GM12878 (cell line): ENCODE data around the gene TCL1B. TPM values are rescaled to one million over a fixed set of nuclear protein-coding genes. Genes with fewer than 3 reads are reported as not detected.

Experiments
- ASH2L ChIP-seq: fragments of 300-600, 200-600 bp; sonication (generic); IDR thresholded peaks from 2 replicates; pipeline ENCODE4 v1.6.1; 2017; ENCODE audit warnings: low read depth, mild to moderate bottlenecking, borderline replicate concordance
- FOXK2 ChIP-seq: fragments of 450-650 bp; IDR thresholded peaks from 2 replicates; pipeline ENCODE4 v1.6.1; 2017; ENCODE audit warnings: mild to moderate bottlenecking, moderate library complexity
- HSF1 ChIP-seq: fragments of 150-350 bp; IDR thresholded peaks from 2 replicates; pipeline ENCODE4 v1.6.1; 2014; ENCODE audit warnings: mild to moderate bottlenecking, low read depth, low read length
- KLF5 ChIP-seq: fragments of 450-650 bp; IDR thresholded peaks from 2 replicates; pipeline ENCODE4 v1.6.1; 2014; ENCODE audit warnings: mild to moderate bottlenecking; ENCODE audit not compliant: partially characterized antibody
- NBN ChIP-seq: fragments of 450-650 bp; IDR thresholded peaks from 2 replicates; pipeline ENCODE4 v1.6.1; 2016
- PKNOX1 ChIP-seq: fragments of 450-650 bp; IDR thresholded peaks from 2 replicates; pipeline ENCODE4 v1.6.1; 2016; ENCODE audit warnings: mild to moderate bottlenecking
- SMC3 ChIP-seq: IDR thresholded peaks from 2 replicates; pipeline ENCODE4 v1.6.1; 2011; ENCODE audit warnings: low read length, improper control_type of control experiment, borderline replicate concordance
- ZNF687 ChIP-seq: fragments of 450-650 bp; IDR thresholded peaks from 2 replicates; pipeline ENCODE4 v1.6.1; 2017; ENCODE audit warnings: mild to moderate bottlenecking, moderate library complexity
- polyA plus RNA-seq, 11 experiments: library from polyadenylated mRNA; depleted of rRNA in 4 of 11; unstranded in 6 of 11; stranded (reverse) in 5 of 11; fragments of >200 nt; fragmentation: Nextera tagmentation in 4 of 11; fragmentation: Illumina TruSeq in 1 of 11; extraction: Ambion mirVana in 4 of 11; extraction: Trizol in 1 of 11; gene quantifications; 1 replicate in 1 of 11; 2 replicates in 10 of 11; pipeline versions ENCODE4 v1.2.1 to v1.2.3, GENCODE V29; 2011 to 2016; ENCODE audit warnings: inconsistent platforms in 2 of 11, missing spikeins in 2 of 11, low read depth in 1 of 11
- total RNA-seq, 4 experiments: library from RNA; depleted of rRNA in 3 of 4; stranded (reverse); fragments of >200 nt in 3 of 4; fragmentation: Illumina TruSeq in 1 of 4; extraction: Trizol in 1 of 4; gene quantifications; 2 replicates each; pipeline versions ENCODE4 v1.2.1 to v1.2.3, GENCODE V29; 2013 to 2021

TCL1B gene
- total and polyA plus RNA-seq, 10 of the 15 experiments (the other 5 are each of a cell fraction or from before 2014, with no cell fraction given) = 0.10 to 0.18 (median 0.13) TPM; not detected in 6

GRCh38 chr14:95664546-95664945 lies 21.7 kb upstream of the TCL1B start (continued):
- TF ChIP-seq HSF1 = no peak
- peak; percentile 85 for TF ChIP-seq ZNF687
- TF ChIP-seq NBN = no peak
- TF ChIP-seq KLF5 = no peak
- TF ChIP-seq SMC3 = no peak
- peak; percentile 25; the same call in 1 of the 2 replicates for TF ChIP-seq FOXK2
- no peak for TF ChIP-seq PKNOX1
- no peak for TF ChIP-seq ASH2L
